ENCODE results near the gene EIF4G3.

Gene EIF4G3

GRCh38 chr1:21115098-21115760 lies 61.5 kb downstream of the EIF4G3 start:
- no peaks in the 10 kb centered on the region for H3K9me3 Mint-ChIP-seq
- TF ChIP-seq CTCF (IDR thresholded peaks at IDR 0.05; ENCODE audit: unreplicated experiment in 3 of 3), result no peak
- H3K36me3 Mint-ChIP-seq (ENCODE audit: low read depth), result peaks cover 5% of the 10 kb centered on the region
- peak overlapping the region; percentile 62 to 91 (median 71) for H3K27ac Mint-ChIP-seq
- no peak overlapping the region for H3K4me3 Mint-ChIP-seq
- peaks cover 24% of the 10 kb centered on the region for H3K4me1 Mint-ChIP-seq
- no peaks in the 10 kb centered on the region for H3K27me3 Mint-ChIP-seq (ENCODE audit: low read depth)

- H3K4me1 Mint-ChIP-seq, result peaks cover 24% of the 10 kb centered on the region
- no peaks in the 10 kb centered on the region for H3K27me3 Mint-ChIP-seq (ENCODE audit: low read depth)
- no peaks in the 10 kb centered on the region for H3K9me3 Mint-ChIP-seq
- peak overlapping the region in 1 of 3 experiments; percentile 91 for H3K27ac Mint-ChIP-seq
- no peak overlapping the region for H3K4me3 Mint-ChIP-seq
- peaks cover 5% of the 10 kb centered on the region for H3K36me3 Mint-ChIP-seq (ENCODE audit: low read depth)
- no peak for TF ChIP-seq CTCF (IDR thresholded peaks at IDR 0.05; ENCODE audit: unreplicated experiment in 3 of 3)
Observed at GRCh38 chr1:21114431-21114830, 62.3 kb downstream of the EIF4G3 start.

- Mint-ChIP-seq H3K4me1 (peaks cover 15% of the 10 kb centered on the region), H3K9me3 (no peaks in the 10 kb centered on the region), H3K4me3 (no peak overlapping the region), H3K36me3 (ENCODE audit: low read depth) (peaks cover 13% of the 10 kb centered on the region), H3K27me3 (ENCODE audit: low read depth) (no peaks in the 10 kb centered on the region), H3K27ac (no peak overlapping the region)
- TF ChIP-seq CTCF (IDR thresholded peaks at IDR 0.05; ENCODE audit: unreplicated experiment in 3 of 3), result no peak
Observed at GRCh38 chr1:21110163-21110562, 66.5 kb downstream of the EIF4G3 start.

- no peaks in the 10 kb centered on the region for H3K27me3 Mint-ChIP-seq (ENCODE audit: low read depth)
- TF ChIP-seq CTCF (IDR thresholded peaks at IDR 0.05; ENCODE audit: unreplicated experiment in 3 of 3), result no peak
- no peaks in the 10 kb centered on the region for H3K9me3 Mint-ChIP-seq
- H3K27ac Mint-ChIP-seq, result no peak overlapping the region
- peaks cover 26% of the 10 kb centered on the region for H3K36me3 Mint-ChIP-seq (ENCODE audit: low read depth)
- H3K4me3 Mint-ChIP-seq, result no peak overlapping the region
- H3K4me1 Mint-ChIP-seq, result peaks cover 10% of the 10 kb centered on the region
Observed at GRCh38 chr1:21106709-21107108, 70.0 kb downstream of the EIF4G3 start.

GRCh38 chr1:21106238-21106637 lies 70.5 kb downstream of the EIF4G3 start:
- no peak overlapping the region for H3K4me3 Mint-ChIP-seq
- no peaks in the 10 kb centered on the region for H3K27me3 Mint-ChIP-seq (ENCODE audit: low read depth)
- no peak for TF ChIP-seq CTCF (IDR thresholded peaks at IDR 0.05; ENCODE audit: unreplicated experiment in 3 of 3)
- peaks cover 5% of the 10 kb centered on the region for H3K4me1 Mint-ChIP-seq
- H3K36me3 Mint-ChIP-seq (ENCODE audit: low read depth), result peaks cover 26% of the 10 kb centered on the region
- no peak overlapping the region for H3K27ac Mint-ChIP-seq
- H3K9me3 Mint-ChIP-seq, result no peaks in the 10 kb centered on the region

GRCh38 chr1:21105807-21106206 lies 70.9 kb downstream of the EIF4G3 start:
- Mint-ChIP-seq H3K4me3 (no peak overlapping the region), H3K27ac (no peak overlapping the region), H3K36me3 (ENCODE audit: low read depth) (peaks cover 26% of the 10 kb centered on the region), H3K9me3 (no peaks in the 10 kb centered on the region), H3K4me1 (peaks cover 4% of the 10 kb centered on the region), H3K27me3 (ENCODE audit: low read depth) (no peaks in the 10 kb centered on the region)
- no peak for TF ChIP-seq CTCF (IDR thresholded peaks at IDR 0.05; ENCODE audit: unreplicated experiment in 3 of 3)

All from nephron (organoid).